D341Med (cell line): ENCODE data around the gene CC2D2A.
"Not testable (repeated sequence)": the region's sequence is repeated elsewhere in the genome, so short reads cannot be mapped to it uniquely, and the experiment has no call there.

Experiments
- DNase-seq: peaks from one replicate; pipeline ENCODE4 v3.0.0; 2012; ENCODE audit warnings: low spot score

CC2D2A gene

DNA sequence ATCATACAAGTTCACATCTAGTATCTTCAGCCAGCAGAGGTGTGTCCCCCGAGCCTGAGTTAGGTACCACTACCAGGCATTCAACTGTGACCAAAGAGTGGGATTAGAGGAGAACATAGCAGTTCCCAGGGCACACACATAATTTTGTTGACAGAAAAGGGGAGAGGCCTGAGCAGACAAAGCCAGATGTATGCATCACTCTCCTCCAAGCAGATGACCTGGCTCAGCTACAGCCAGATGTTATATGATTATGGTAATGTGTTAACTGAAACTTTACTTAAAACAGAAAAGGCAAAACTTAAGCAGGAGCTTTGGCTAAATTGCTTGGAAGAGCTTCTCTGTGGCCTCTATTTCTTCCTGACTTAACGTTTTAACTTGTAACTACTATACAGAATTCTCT lies 88.9 kb downstream of the CC2D2A start:
- no peak for DNase-seq

DNA sequence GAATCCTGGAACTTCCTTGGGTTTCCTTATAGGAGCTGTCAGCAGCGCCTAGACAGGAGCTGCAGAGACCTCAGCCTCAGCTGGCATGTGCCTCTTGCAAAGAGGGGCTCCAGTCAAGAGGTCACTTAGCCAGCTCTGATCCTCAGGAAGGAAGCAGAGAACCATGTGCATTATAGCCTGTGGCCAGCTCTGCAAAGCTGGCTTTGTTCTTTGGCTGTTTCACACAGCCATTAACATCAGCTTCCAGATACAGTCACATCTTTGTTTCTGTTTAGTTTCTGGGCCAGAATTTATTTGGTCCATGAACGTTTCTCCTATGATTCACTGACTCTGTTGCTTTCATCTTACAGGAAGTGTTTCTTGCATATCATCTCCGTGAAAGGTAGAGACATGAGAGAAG lies 92.4 kb downstream of the CC2D2A start:
- DNase-seq = no peak

DNA sequence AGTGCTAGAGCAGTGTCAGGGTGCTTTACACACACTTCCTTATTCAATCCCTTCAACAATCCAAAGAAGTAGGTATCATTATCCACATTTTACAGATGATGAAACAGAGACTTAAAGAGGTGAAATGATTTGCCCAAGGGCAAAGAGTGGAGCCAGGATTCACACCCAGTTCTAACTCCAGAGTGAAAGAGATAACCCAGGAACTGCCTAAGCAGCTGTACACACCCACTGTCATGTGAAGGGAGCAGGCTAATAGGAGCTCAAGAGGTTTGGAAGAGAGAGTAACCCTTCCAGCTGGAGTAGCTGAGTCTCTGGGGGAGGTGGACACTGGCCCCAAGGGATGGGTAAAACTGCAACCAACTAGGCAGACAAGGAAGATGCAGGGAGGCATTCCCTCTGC lies 92.9 kb downstream of the CC2D2A start:
- no peak for DNase-seq

DNA sequence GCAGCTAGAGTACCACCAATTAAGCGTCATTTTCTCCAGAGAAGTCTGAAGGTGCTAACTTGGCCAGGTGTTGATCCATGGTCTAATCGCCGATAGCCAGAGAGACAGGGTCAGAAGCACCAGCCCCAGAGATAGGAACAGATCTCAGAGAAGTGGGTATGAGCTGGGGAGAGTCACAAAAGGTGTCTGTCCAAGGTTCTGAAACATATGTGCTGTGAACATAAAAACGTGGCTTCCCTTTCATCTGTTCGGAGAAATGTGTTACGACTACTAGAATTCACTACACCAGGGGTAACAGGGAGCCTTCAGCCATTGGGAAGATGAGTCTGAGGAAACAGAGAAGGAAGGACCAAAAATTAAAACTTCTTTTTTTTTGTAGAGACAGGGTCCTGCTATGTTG lies 94.2 kb downstream of the CC2D2A start:
- no peak for DNase-seq

DNA sequence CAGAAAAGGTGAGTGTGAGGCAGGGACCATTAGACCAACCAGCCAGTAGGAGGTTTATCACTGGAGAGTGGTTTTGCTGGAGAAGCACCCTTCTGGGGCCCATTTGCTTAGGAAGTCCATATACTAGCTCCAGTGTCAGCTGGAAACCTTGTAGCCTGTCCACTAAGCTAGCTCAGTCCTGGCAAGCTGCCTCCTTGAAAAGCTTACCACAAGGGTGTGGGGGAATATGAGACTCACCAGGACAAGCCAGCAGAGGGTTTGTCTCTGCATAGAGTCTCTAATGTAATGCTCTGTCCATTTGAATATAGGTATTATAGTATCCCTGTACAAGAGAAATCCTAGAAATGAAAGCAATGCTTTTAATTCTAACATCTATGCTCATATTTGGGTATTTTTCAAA lies 99.1 kb downstream of the CC2D2A start:
- DNase-seq = no peak

GRCh38 chr4:15569746-15570145 lies 100.1 kb downstream of the CC2D2A start:
- DNase-seq = no peak

- DNase-seq = no peak
These were observed 106.3 kb downstream of the CC2D2A start for GRCh38 chr4:15575966-15576365.

- no peak for DNase-seq
These were observed 107.8 kb downstream of the CC2D2A start for GRCh38 chr4:15577508-15577907.

DNA sequence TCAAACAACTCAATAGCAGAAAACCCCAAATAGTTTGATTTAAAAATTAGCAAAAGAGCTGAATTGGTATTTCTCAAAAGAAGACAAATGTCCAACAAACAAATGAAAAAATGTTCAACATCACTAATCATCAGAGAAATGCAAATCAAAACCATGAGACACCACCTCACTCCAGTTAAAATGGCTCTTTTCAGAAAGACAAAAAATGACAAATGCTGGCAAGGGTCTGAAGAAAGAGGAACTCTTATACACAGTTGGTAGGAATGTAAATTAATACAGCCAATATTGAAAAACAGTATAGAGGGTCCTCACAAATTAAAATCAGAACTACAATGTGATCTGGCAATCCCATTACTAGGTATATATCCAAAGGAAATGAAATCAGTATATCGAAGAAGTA lies 115.1 kb downstream of the CC2D2A start:
- DNase-seq = no peak

- no peak for DNase-seq
These were observed 115.6 kb downstream of the CC2D2A start for GRCh38 chr4:15585331-15585730.

DNA sequence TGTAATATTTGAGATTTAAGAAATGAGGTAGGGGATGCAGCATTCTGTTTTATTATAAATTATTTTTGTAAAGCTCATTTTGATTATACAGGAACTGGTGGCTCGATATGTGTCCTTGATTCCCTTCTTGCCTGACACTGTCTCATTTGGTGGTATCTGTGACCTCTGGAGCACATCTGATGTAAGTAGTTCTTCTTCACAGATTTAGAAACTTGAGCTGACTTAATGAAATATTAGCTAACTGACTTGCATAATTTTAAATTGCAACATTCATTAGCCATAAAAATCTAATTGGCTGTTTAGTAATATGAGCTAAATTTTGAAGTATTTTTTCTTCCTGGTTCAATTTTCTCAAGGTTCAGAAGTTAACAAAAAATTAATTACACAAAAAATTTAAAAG lies 116.4 kb downstream of the CC2D2A start:
- DNase-seq = no peak

- DNase-seq = no peak
These were observed 118.0 kb downstream of the CC2D2A start for GRCh38 chr4:15587649-15588048.

GRCh38 chr4:15592799-15593198 lies 123.1 kb downstream of the CC2D2A start:
- DNase-seq = no peak

DNA sequence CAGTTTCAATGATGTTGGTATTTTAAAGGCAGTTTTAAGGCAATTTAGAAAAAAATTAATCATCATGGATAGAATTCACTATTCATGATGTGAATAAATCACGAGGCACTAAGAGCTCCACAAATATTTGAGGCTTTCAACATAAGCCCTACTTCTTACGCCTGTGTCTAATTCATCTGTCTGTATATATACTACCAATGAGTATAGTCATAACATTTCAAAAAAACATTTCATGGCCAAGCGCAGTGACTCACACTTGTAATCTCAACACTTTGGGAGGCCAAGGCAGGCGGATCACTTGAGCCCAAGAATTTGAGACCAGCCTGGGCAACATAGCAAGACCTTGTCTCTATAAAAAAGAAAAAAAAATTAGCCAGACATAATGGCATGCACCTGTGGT lies 129.0 kb downstream of the CC2D2A start:
- no peak for DNase-seq

GRCh38 chr4:15600176-15600575 lies 130.5 kb downstream of the CC2D2A start:
- DNase-seq = no peak

DNA sequence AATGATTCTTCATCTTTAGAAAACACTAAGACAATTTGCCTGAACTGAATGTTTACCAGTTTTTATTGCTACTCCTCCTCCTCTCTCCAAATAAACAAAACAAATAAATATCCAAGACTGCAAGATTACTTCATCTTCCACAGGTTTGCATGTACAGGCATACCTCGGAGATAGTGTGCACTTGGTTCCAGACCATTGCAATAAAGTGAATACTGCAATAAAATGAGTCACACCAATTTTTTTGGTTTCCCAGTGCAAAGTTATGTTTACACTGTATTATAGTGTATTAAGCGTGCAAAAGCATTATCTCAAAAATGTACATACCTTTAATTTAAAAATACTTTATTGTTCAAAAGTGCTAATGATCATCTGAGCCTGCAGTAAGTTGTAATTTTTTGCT lies 132.2 kb downstream of the CC2D2A start:
- DNase-seq = no peak

- DNase-seq = no peak
These were observed 135.9 kb downstream of the CC2D2A start for GRCh38 chr4:15605537-15605936.

DNA sequence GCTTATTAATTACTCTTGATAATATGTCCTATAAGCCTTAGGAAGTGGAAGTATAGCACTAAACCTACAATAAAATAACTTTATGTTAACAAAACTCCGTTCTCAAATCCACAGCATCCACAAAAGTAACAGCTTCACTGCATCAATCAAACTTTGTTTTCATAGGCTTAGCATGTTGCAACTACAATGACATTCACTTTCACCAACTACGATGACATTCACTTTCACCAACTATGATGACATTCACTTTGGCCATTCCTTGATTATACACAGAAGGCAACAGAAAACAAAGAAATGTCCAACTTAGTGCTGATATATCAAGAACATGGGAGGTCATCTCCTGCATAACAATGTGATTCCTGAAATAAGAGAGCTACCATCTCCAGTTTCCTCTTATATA lies 141.2 kb downstream of the CC2D2A start:
- no peak for DNase-seq

DNA sequence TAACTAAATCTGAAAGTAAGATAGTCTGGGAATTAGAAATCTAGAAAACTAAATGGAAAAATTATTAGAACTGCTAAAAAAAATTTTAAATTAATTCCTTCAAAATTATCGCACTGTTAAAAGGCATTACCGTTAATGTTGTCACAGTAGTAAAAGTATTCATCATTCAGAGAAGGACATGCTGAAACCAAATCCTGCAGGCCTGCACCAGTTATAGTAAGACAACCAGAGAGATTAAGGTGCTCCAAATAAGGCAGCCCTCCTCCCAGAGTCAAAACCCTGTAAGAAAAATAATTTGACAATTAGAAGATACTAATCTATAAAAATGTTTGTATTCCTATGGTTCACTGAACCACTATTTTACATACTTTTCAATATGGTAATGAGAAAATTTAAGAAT lies 142.5 kb downstream of the CC2D2A start:
- DNase-seq = no peak

- DNase-seq = not testable (repeated sequence)
These were observed 145.2 kb downstream of the CC2D2A start for GRCh38 chr4:15614891-15615290.

DNA sequence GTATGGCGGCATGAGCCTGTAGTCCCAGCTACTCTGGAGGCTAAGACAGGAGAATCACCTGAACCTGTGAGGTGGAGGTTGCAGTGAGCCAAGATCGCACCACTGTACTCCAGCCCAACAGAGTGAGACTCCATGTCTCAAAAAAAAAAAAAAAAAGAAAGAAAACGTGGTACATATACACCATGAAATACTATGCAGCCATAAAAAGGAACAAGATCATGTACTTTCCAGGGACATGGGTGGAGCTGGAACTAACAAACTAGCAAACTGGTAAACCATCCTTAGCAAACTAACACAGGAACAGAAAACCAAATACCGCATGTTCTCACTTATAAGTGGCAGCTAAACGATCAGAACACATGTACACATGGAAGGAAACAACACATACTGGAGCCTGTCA lies 147.7 kb downstream of the CC2D2A start:
- not testable (repeated sequence) for DNase-seq

DNA sequence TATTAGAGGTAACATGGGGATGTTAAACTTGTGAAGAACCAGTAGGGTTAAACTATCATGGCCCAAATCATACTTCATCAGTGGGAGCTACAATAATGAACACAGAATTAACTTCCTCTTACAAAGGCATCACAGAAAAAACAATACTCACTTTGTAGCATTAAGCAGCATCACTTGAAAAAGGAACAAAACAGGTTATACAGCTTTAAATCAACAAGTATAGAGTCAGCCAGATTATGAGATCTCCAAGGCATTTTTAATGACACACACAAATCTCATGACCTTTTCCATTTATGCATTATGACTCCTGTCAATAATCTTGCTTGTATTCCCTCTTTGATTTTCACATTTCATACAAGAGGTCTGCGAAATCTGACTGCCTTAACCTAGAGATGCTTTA lies 167.1 kb downstream of the CC2D2A start:
- DNase-seq = no peak

DNA sequence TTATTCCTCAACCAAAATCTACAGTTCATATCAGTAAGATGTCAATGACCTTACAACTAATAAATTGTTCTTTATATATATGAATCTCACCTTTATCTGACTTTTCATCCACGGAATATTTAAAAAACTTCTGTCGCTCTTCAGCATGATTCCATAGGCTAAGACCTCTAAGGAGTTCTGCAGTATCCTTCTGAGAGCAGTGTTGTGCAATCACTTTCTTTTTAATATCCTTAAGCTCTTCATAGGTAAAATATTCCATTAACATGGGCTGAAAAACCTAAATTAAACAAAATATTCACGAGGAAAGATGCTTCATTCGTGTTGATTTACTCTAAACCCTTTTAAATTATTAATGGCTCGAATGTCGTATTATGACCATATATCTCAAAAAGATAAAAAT lies 168.7 kb downstream of the CC2D2A start:
- DNase-seq = no peak

- no peak for DNase-seq
These were observed 178.9 kb downstream of the CC2D2A start for GRCh38 chr4:15648600-15648999.

DNA sequence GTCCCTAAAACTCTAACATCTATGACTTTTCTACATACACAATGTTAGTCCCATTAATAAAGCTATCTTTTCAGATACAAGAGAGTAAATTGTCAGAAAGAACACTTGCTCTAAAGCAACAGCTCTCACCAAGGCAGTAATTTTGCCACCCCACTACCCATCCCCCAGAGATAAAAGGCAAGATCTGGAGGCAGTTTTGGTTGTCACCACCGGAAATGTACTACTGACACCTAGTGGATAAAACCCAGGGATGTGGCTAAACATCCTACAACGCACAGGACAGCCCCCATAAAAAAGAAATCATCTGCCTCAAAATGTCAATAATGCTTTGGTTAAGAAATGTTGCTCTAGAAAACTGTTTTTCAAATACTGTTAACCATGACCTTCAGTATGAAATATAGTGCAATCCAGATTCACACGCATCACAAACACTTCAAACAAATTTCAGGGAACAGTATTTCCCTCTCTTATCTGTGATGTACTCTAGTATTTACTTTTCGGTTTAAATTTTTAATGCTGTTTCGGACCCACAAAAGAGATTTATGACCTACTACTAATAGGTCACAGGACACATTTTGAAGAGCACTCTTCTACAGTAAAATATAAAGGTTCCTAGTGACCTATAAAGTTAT lies 180.3 kb downstream of the CC2D2A start:
- DNase-seq = peak; percentile 66
